BJ (cell line): ENCODE data around the gene STK32B. TPM values are rescaled to one million over a fixed set of nuclear protein-coding genes. Genes with fewer than 3 reads are reported as not detected.

ENCODE experiments used
- CTCF ChIA-PET: fragments of 350-600 bp; formaldehyde crosslinking; extraction: SDS; loops from one replicate; lab custom pipeline; 2021; ENCODE audit warnings: antibody characterized with exemption, inconsistent platforms; lab: Yijun Ruan, JAX
- POLR2A ChIA-PET: fragments of 300-600 bp; sonication (Branson Sonifier 250); formaldehyde crosslinking; extraction: SDS; loops from one replicate; lab custom pipeline; 2021; ENCODE audit warnings: antibody characterized with exemption; lab: Charles Lee
- DNase-seq: peaks from one replicate; pipeline ENCODE4 v3.0.0-alpha.2; 2011; ENCODE audit warnings: low read depth
- H3K27me3 ChIP-seq: 2 replicates; pipeline ENCODE4 v1.6.0; 2011; ENCODE audit warnings: low read length; ENCODE audit not compliant: control insufficient read depth, insufficient read depth
- H3K36me3 ChIP-seq: 2 replicates; pipeline ENCODE4 v1.5.1; 2011; ENCODE audit warnings: low read length; ENCODE audit not compliant: control insufficient read depth, insufficient read depth
- H3K4me3 ChIP-seq: 2 replicates; pipeline ENCODE4 v1.5.1; 2011; ENCODE audit warnings: low read depth, mild to moderate bottlenecking, control low read depth, low read length
- CTCF ChIP-seq: IDR thresholded peaks from 2 replicates; pipeline ENCODE4 v1.5.1; 2011; ENCODE audit warnings: low read depth, mild to moderate bottlenecking, control low read depth, inconsistent platforms, low read length, moderate library complexity; ENCODE audit not compliant: insufficient read depth
- polyA plus RNA-seq: library from polyadenylated mRNA; depleted of rRNA; stranded (reverse); fragments of >200 nt; gene quantifications from 2 replicates; pipeline ENCODE4 v1.2.3, GENCODE V29; 2011

Gene STK32B
- polyA plus RNA-seq, 1 experiment = 11.2 TPM

GRCh38 chr4:5504486-5504885, 453.2 kb downstream of the STK32B start:
- TF ChIP-seq CTCF = no peak
- peaks cover 1% of the 10 kb centered on the region; the same call in 1 of the 2 replicates for H3K36me3 ChIP-seq
- H3K4me3 ChIP-seq = no peak overlapping the region
- DNase-seq = no peak
- no peaks in the 10 kb centered on the region for H3K27me3 ChIP-seq
- POLR2A ChIA-PET = no interaction called here
- CTCF ChIA-PET = no interaction called here

- CTCF ChIA-PET = no interaction called here
Measured at GRCh38 chr4:5510504-5510903, 459.2 kb downstream of the STK32B start.

GRCh38 chr4:5511791-5512190, 460.5 kb downstream of the STK32B start:
- Histone ChIP-seq H3K27me3 (no peaks in the 10 kb centered on the region), H3K4me3 (no peak overlapping the region), H3K36me3 (no peaks in the 10 kb centered on the region)
- DNase-seq = no peak
- no peak for TF ChIP-seq CTCF
- ChIA-PET CTCF (no interaction called here), POLR2A (no interaction called here)

More at GRCh38 chr4:5510504-5510903, 459.2 kb downstream of the STK32B start:
- no peak for TF ChIP-seq CTCF
- POLR2A ChIA-PET = no interaction called here
- no peak overlapping the region for H3K4me3 ChIP-seq
- H3K36me3 ChIP-seq = no peaks in the 10 kb centered on the region
- DNase-seq = no peak
- H3K27me3 ChIP-seq = no peaks in the 10 kb centered on the region

- ChIA-PET CTCF (interaction anchor here (1.2 kb wide), 1 partner anchor 297 kb away, joined by 3 read pairs; no protein-coding TSS in a partner anchor), POLR2A (no interaction called here)
- Histone ChIP-seq H3K4me3 (no peak overlapping the region), H3K36me3 (no peaks in the 10 kb centered on the region), H3K27me3 (no peaks in the 10 kb centered on the region)
- DNase-seq = no peak
- no peak for TF ChIP-seq CTCF
Measured at GRCh38 chr4:5515646-5516045, 464.4 kb downstream of the STK32B start.

GRCh38 chr4:5517372-5517771, 466.1 kb downstream of the STK32B start:
- TF ChIP-seq CTCF = no peak
- no peak for DNase-seq

More at GRCh38 chr4:5517372-5517771, 466.1 kb downstream of the STK32B start:
- Histone ChIP-seq H3K27me3 (no peaks in the 10 kb centered on the region), H3K4me3 (no peak overlapping the region), H3K36me3 (no peaks in the 10 kb centered on the region)
- ChIA-PET CTCF (no interaction called here), POLR2A (no interaction called here)
